Measurements from ENCODE around the gene DNAJB4.

The DNAJB4 gene

GRCh38 chr1:78049396-78049795 is 44.7 kb downstream of the DNAJB4 start:
- DNase-seq (ENCODE audit: extremely low read depth, low read depth) = no peak
- TF ChIP-seq, protein P1, sequence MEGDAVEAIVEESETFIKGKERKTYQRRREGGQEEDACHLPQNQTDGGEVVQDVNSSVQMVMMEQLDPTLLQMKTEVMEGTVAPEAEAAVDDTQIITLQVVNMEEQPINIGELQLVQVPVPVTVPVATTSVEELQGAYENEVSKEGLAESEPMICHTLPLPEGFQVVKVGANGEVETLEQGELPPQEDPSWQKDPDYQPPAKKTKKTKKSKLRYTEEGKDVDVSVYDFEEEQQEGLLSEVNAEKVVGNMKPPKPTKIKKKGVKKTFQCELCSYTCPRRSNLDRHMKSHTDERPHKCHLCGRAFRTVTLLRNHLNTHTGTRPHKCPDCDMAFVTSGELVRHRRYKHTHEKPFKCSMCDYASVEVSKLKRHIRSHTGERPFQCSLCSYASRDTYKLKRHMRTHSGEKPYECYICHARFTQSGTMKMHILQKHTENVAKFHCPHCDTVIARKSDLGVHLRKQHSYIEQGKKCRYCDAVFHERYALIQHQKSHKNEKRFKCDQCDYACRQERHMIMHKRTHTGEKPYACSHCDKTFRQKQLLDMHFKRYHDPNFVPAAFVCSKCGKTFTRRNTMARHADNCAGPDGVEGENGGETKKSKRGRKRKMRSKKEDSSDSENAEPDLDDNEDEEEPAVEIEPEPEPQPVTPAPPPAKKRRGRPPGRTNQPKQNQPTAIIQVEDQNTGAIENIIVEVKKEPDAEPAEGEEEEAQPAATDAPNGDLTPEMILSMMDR (IDR thresholded peaks at IDR 0.05; ENCODE audit: low read depth, low read length, missing control alignments) = no peak
- H3K4me3 ChIP-seq (replicated peaks; ENCODE audit: low read depth, low read length) = no peak overlapping the region

- TF ChIP-seq, protein P1 (IDR thresholded peaks at IDR 0.05; ENCODE audit: low read depth, low read length, missing control alignments) = no peak
- DNase-seq (ENCODE audit: extremely low read depth, low read depth) = no peak
- H3K4me3 ChIP-seq (replicated peaks; ENCODE audit: low read depth, low read length) = no peak overlapping the region
Measured at GRCh38 chr1:78051005-78051404, 46.3 kb downstream of the DNAJB4 start.

DNA sequence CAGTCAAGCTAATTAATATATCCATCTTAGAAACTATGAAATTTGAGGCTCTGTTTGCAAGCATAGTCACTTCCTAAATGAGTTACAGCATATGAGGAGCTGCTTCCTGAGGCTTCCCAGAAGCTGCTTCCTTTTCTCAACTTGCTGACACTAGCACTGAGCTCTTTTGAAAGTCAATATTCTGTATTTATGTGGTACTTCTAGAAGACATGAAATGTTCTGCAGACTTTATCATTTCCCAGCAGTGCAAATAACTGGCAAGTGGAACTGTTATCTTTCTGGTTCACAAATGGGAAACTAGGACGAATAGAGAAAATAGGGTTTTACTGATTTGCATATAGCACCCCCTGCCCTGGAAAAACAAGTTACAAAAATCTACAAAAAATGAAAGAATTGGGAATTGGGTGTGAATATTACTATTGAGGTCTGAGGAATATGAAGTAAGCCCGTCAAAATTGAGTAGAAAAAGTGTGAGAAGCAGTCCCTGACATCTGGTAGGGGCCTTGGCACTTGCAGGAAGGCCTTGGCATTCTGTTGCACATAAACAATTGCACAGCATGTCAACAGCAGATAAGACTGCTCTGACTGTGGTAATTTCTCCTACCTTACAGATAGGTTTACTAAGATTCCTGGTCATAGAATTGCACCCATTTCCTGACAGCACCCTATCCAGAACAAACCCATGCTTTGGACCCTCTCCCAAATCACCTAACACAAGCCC is 48.1 kb downstream of the DNAJB4 start:
- TF ChIP-seq, protein P1 (IDR thresholded peaks at IDR 0.05; ENCODE audit: low read depth, low read length, missing control alignments) = no peak
- DNase-seq (ENCODE audit: extremely low read depth, low read depth) = no peak
- H3K4me3 ChIP-seq (replicated peaks; ENCODE audit: low read depth, low read length) = no peak overlapping the region

GRCh38 chr1:78053498-78053897 is 48.8 kb downstream of the DNAJB4 start:
- no peak overlapping the region for H3K4me3 ChIP-seq (replicated peaks; ENCODE audit: low read depth, low read length)
- no peak for DNase-seq (ENCODE audit: extremely low read depth, low read depth)
- TF ChIP-seq, protein P1 (IDR thresholded peaks at IDR 0.05; ENCODE audit: low read depth, low read length, missing control alignments) = no peak

- no peak for DNase-seq (ENCODE audit: extremely low read depth, low read depth)
- TF ChIP-seq, protein P1 (IDR thresholded peaks at IDR 0.05; ENCODE audit: low read depth, low read length, missing control alignments) = no peak
- H3K4me3 ChIP-seq (replicated peaks; ENCODE audit: low read depth, low read length) = no peak overlapping the region
Measured at GRCh38 chr1:78054559-78054958, 49.8 kb downstream of the DNAJB4 start.

- no peak for DNase-seq (ENCODE audit: extremely low read depth, low read depth)
- TF ChIP-seq, protein P1 (IDR thresholded peaks at IDR 0.05; ENCODE audit: low read depth, low read length, missing control alignments) = no peak
- no peak overlapping the region for H3K4me3 ChIP-seq (replicated peaks; ENCODE audit: low read depth, low read length)
Measured at GRCh38 chr1:78054972-78055371, 50.2 kb downstream of the DNAJB4 start.
